GM23338 (cell line): ENCODE data around the gene NXPH3. TPM values are rescaled to one million over a fixed set of nuclear protein-coding genes. Genes with fewer than 3 reads are reported as not detected.

Source experiments
- CREB1 ChIP-seq: fragments of 250-450 bp; sonication (Bioruptor Pico); IDR thresholded peaks from 2 replicates; pipeline ENCODE4 v1.5.0; 2020; ENCODE audit warnings: low read depth, mild to moderate bottlenecking, moderate library complexity
- EZH2phosphoT487 ChIP-seq: fragments of 200-600 bp; sonication (generic); IDR thresholded peaks from one replicate; pipeline ENCODE4 v1.8.1; 2018; ENCODE audit warnings: antibody characterized with exemption; ENCODE audit not compliant: unreplicated experiment
- NANOG ChIP-seq: IDR thresholded peaks from 2 replicates; pipeline ENCODE4 v1.6.1; 2016; ENCODE audit warnings: antibody characterized with exemption, borderline replicate concordance
- polyA plus RNA-seq: library from polyadenylated mRNA; unstranded; fragments of >200 nt; fragmentation: Nextera tagmentation; extraction: Ambion mirVana; gene quantifications from 2 replicates; pipeline ENCODE4 v1.2.1, GENCODE V29; 2016
- total RNA-seq: library from RNA; depleted of rRNA; stranded (reverse); fragments of >200 nt; shearing (Covaris generic); gene quantifications from 2 replicates; pipeline ENCODE4 v1.2.3, GENCODE V29; 2014
- TF ChIP-seq, protein P1 (sequence below): fragments of 250-450 bp; sonication (Bioruptor Pico); IDR thresholded peaks from 2 replicates; pipeline ENCODE4 v1.5.0; 2020; ENCODE audit warnings: mild to moderate bottlenecking, moderate library complexity
- TF ChIP-seq, protein P2 (sequence below), 2 experiments: fragments of 200-600 bp in 1 of 2; sonication (generic) in 1 of 2; conservative IDR thresholded peaks; 2 replicates each; pipeline versions ENCODE4 v1.5.1 to v1.6.1; 2016 to 2017; ENCODE audit warnings: antibody characterized with exemption in 2 of 2, low read depth in 2 of 2, mild to moderate bottlenecking in 2 of 2, moderate library complexity in 1 of 2
- TF ChIP-seq, protein P3 (sequence below): IDR thresholded peaks from one replicate; pipeline ENCODE4 v1.6.1; 2018; ENCODE audit warnings: antibody characterized with exemption; ENCODE audit not compliant: unreplicated experiment
- TF ChIP-seq, protein P4 (sequence below): IDR thresholded peaks from 2 replicates; pipeline ENCODE4 v1.6.1; 2016; ENCODE audit warnings: antibody characterized with exemption

Gene NXPH3
- total and polyA plus RNA-seq, 2 experiments from 2014 or later, result 0.23 to 2.7 TPM

DNA sequence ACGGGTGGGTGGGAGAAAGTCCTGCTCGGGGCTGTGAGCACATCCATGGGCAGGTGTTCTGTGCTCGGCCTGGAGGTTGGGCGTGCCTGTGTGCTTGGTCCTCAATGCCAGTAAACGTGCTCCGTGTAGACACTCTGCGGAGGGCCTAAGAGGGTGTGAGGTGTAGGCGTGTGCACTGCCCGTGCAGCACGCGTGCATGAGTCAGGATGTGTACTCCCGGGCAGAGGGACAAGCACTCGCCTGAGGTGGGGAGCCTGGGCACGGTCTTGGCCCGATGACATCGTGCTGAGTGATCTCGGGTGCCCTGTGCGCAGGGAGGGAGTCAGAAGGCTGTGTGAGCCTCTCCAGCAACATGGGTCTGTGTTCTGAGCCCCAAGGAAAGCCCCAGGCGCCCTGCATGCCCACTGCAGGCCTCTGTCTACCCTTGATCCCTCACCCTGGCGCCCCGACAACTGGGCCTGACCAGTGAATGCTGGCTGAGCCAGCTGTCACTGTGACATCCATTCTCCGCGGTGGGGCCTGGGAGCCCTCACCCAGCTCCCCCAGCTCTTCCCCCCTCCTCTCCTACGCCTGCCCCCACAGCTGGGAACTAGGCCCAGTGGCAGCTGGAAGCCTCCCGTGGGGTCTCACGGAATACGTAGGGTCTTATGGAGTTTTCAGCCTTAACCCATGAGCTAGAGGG, 23.5 kb upstream of the NXPH3 start (continued):
- TF ChIP-seq, protein P1, sequence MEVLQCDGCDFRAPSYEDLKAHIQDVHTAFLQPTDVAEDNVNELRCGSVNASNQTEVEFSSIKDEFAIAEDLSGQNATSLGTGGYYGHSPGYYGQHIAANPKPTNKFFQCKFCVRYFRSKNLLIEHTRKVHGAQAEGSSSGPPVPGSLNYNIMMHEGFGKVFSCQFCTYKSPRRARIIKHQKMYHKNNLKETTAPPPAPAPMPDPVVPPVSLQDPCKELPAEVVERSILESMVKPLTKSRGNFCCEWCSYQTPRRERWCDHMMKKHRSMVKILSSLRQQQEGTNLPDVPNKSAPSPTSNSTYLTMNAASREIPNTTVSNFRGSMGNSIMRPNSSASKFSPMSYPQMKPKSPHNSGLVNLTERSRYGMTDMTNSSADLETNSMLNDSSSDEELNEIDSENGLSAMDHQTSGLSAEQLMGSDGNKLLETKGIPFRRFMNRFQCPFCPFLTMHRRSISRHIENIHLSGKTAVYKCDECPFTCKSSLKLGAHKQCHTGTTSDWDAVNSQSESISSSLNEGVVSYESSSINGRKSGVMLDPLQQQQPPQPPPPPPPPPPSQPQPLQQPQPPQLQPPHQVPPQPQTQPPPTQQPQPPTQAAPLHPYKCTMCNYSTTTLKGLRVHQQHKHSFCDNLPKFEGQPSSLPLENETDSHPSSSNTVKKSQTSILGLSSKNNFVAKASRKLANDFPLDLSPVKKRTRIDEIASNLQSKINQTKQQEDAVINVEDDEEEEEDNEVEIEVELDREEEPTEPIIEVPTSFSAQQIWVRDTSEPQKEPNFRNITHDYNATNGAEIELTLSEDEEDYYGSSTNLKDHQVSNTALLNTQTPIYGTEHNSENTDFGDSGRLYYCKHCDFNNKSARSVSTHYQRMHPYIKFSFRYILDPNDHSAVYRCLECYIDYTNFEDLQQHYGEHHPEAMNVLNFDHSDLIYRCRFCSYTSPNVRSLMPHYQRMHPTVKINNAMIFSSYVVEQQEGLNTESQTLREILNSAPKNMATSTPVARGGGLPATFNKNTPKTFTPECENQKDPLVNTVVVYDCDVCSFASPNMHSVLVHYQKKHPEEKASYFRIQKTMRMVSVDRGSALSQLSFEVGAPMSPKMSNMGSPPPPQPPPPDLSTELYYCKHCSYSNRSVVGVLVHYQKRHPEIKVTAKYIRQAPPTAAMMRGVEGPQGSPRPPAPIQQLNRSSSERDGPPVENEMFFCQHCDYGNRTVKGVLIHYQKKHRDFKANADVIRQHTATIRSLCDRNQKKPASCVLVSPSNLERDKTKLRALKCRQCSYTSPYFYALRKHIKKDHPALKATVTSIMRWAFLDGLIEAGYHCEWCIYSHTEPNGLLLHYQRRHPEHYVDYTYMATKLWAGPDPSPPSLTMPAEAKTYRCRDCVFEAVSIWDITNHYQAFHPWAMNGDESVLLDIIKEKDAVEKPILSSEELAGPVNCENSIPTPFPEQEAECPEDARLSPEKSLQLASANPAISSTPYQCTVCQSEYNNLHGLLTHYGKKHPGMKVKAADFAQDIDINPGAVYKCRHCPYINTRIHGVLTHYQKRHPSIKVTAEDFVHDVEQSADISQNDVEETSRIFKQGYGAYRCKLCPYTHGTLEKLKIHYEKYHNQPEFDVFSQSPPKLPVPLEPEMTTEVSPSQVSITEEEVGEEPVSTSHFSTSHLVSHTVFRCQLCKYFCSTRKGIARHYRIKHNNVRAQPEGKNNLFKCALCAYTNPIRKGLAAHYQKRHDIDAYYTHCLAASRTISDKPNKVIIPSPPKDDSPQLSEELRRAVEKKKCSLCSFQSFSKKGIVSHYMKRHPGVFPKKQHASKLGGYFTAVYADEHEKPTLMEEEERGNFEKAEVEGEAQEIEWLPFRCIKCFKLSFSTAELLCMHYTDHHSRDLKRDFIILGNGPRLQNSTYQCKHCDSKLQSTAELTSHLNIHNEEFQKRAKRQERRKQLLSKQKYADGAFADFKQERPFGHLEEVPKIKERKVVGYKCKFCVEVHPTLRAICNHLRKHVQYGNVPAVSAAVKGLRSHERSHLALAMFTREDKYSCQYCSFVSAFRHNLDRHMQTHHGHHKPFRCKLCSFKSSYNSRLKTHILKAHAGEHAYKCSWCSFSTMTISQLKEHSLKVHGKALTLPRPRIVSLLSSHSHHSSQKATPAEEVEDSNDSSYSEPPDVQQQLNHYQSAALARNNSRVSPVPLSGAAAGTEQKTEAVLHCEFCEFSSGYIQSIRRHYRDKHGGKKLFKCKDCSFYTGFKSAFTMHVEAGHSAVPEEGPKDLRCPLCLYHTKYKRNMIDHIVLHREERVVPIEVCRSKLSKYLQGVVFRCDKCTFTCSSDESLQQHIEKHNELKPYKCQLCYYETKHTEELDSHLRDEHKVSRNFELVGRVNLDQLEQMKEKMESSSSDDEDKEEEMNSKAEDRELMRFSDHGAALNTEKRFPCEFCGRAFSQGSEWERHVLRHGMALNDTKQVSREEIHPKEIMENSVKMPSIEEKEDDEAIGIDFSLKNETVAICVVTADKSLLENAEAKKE, result no peak
- TF ChIP-seq, protein P2, sequence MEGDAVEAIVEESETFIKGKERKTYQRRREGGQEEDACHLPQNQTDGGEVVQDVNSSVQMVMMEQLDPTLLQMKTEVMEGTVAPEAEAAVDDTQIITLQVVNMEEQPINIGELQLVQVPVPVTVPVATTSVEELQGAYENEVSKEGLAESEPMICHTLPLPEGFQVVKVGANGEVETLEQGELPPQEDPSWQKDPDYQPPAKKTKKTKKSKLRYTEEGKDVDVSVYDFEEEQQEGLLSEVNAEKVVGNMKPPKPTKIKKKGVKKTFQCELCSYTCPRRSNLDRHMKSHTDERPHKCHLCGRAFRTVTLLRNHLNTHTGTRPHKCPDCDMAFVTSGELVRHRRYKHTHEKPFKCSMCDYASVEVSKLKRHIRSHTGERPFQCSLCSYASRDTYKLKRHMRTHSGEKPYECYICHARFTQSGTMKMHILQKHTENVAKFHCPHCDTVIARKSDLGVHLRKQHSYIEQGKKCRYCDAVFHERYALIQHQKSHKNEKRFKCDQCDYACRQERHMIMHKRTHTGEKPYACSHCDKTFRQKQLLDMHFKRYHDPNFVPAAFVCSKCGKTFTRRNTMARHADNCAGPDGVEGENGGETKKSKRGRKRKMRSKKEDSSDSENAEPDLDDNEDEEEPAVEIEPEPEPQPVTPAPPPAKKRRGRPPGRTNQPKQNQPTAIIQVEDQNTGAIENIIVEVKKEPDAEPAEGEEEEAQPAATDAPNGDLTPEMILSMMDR (conservative IDR thresholded peaks at IDR 0.05; ENCODE audit: low read depth in 2 of 2), result no peak
- TF ChIP-seq, protein P3, sequence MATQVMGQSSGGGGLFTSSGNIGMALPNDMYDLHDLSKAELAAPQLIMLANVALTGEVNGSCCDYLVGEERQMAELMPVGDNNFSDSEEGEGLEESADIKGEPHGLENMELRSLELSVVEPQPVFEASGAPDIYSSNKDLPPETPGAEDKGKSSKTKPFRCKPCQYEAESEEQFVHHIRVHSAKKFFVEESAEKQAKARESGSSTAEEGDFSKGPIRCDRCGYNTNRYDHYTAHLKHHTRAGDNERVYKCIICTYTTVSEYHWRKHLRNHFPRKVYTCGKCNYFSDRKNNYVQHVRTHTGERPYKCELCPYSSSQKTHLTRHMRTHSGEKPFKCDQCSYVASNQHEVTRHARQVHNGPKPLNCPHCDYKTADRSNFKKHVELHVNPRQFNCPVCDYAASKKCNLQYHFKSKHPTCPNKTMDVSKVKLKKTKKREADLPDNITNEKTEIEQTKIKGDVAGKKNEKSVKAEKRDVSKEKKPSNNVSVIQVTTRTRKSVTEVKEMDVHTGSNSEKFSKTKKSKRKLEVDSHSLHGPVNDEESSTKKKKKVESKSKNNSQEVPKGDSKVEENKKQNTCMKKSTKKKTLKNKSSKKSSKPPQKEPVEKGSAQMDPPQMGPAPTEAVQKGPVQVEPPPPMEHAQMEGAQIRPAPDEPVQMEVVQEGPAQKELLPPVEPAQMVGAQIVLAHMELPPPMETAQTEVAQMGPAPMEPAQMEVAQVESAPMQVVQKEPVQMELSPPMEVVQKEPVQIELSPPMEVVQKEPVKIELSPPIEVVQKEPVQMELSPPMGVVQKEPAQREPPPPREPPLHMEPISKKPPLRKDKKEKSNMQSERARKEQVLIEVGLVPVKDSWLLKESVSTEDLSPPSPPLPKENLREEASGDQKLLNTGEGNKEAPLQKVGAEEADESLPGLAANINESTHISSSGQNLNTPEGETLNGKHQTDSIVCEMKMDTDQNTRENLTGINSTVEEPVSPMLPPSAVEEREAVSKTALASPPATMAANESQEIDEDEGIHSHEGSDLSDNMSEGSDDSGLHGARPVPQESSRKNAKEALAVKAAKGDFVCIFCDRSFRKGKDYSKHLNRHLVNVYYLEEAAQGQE, result no peak
- TF ChIP-seq NANOG (no peak), CREB1 (CRISPR knock-in tag) (no peak), EZH2phosphoT487 (no peak)
- TF ChIP-seq, protein P4, sequence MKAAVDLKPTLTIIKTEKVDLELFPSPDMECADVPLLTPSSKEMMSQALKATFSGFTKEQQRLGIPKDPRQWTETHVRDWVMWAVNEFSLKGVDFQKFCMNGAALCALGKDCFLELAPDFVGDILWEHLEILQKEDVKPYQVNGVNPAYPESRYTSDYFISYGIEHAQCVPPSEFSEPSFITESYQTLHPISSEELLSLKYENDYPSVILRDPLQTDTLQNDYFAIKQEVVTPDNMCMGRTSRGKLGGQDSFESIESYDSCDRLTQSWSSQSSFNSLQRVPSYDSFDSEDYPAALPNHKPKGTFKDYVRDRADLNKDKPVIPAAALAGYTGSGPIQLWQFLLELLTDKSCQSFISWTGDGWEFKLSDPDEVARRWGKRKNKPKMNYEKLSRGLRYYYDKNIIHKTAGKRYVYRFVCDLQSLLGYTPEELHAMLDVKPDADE, result no peak
